Liver (tissue), 3 donors: Measurements from ENCODE around the gene WNT16.

Experiments
- EGR1 ChIP-seq, 2 donors: IDR thresholded peaks; 2 replicates each; pipeline ENCODE4 v1.6.1; 2016 to 2018; ENCODE audit warnings: antibody characterized with exemption in 2 of 2, low read depth in 2 of 2
- GABPA ChIP-seq, 2 donors: IDR thresholded peaks in 1 of 2; conservative IDR thresholded peaks in 1 of 2; 2 replicates each; pipeline ENCODE4 v1.6.1; 2016; ENCODE audit warnings: antibody characterized with exemption in 2 of 2, mild to moderate bottlenecking in 1 of 2, moderate library complexity in 1 of 2
- JUND ChIP-seq, 2 donors: IDR thresholded peaks; 2 replicates each; pipeline ENCODE4 v1.6.1; 2016; ENCODE audit warnings: antibody characterized with exemption in 2 of 2
- TAF1 ChIP-seq: conservative IDR thresholded peaks from 2 replicates; pipeline ENCODE4 v1.6.1; 2016; ENCODE audit warnings: antibody characterized with exemption, mild to moderate bottlenecking
- TF ChIP-seq, protein P1 (sequence below): fragments of 150-350 bp; IDR thresholded peaks from 2 replicates; pipeline ENCODE4 v1.5.1; 2017; ENCODE audit warnings: improper control_type of control experiment, low read depth, low read length; ENCODE audit not compliant: missing input control
- TF ChIP-seq, protein P2 (sequence below): IDR thresholded peaks from 2 replicates; pipeline ENCODE4 v1.6.1; 2016; ENCODE audit warnings: antibody characterized with exemption
- donor health status: healthy.
- donor health status: healthy.

DNA sequence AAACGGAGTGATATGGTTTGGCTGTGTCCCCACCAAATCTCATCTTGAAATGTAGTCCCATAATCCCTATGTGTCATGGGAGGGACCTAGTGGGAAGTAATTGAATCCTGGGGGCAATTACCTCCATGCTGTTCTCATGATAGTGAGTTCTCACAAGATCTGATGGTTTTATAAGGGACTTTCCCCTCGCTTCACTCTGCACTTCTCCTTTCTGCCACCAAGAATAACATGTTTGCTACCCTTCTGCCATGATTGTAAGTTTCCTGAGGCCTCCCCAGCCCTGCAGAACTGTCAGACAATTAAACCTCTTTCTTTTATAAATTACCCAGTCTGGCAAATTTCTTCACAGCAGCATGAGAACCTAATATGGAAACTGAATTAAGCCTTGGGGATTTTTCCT lies 48.2 kb downstream of the WNT16 start:
- TF ChIP-seq, protein P1, sequence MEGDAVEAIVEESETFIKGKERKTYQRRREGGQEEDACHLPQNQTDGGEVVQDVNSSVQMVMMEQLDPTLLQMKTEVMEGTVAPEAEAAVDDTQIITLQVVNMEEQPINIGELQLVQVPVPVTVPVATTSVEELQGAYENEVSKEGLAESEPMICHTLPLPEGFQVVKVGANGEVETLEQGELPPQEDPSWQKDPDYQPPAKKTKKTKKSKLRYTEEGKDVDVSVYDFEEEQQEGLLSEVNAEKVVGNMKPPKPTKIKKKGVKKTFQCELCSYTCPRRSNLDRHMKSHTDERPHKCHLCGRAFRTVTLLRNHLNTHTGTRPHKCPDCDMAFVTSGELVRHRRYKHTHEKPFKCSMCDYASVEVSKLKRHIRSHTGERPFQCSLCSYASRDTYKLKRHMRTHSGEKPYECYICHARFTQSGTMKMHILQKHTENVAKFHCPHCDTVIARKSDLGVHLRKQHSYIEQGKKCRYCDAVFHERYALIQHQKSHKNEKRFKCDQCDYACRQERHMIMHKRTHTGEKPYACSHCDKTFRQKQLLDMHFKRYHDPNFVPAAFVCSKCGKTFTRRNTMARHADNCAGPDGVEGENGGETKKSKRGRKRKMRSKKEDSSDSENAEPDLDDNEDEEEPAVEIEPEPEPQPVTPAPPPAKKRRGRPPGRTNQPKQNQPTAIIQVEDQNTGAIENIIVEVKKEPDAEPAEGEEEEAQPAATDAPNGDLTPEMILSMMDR: no peak
- TF ChIP-seq EGR1 (IDR thresholded peaks at IDR 0.05; ENCODE audit: low read depth in 2 of 2) (no peak), JUND (IDR thresholded peaks at IDR 0.05) (no peak), GABPA (IDR thresholded peaks at IDR 0.05 in 1 of 2, conservative IDR thresholded peaks at IDR 0.05 in 1 of 2) (no peak), TAF1 (no peak)
- TF ChIP-seq, protein P2, sequence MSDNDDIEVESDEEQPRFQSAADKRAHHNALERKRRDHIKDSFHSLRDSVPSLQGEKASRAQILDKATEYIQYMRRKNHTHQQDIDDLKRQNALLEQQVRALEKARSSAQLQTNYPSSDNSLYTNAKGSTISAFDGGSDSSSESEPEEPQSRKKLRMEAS: no peak
